ENCODE data around the gene TSEN15.

The TSEN15 gene

DNA sequence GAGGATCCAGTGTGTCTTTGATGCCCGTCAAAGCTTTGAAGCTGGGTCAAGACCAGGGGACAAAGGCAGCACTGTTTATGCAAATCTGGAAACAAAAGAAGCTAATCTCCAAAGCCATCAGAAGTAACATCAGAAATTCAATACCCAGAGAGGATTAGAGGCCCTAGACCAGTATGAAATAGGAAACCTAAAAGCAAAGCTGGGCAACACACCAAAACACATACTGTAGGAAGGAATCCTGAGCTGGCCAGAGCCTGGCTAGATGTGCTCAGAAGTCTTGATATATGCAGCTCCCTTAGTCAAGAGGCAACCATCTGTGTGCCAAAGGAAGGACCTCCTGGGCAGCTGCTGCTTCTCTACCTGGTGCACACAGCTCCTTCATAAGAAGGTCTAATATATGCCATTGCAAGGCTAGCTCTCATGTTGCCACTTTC lies 26.3 kb upstream of the TSEN15 start:
- Histone ChIP-seq H3K9me2 (replicated peaks; ENCODE audit: control insufficient read depth, low read length) (no peaks in the 10 kb centered on the region), H3K79me2 (ENCODE audit: control insufficient read depth, low read length) (no peaks in the 10 kb centered on the region), H3F3A (ENCODE audit: control insufficient read depth, insufficient read depth) (no peaks in the 10 kb centered on the region), H4K20me1 (ENCODE audit: control insufficient read depth, insufficient read depth, low read depth, low read length) (no peaks in the 10 kb centered on the region), H3K27ac (ENCODE audit: low read depth, low read length) (no peak overlapping the region), H3K27me3 (ENCODE audit: control insufficient read depth, low read length) (peaks cover 9% of the 10 kb centered on the region), H3K9me3 (ENCODE audit: control insufficient read depth, insufficient read depth, low read length) (no peaks in the 10 kb centered on the region), H3K4me3 (ENCODE audit: low read length) (no peak overlapping the region), H3K4me1 (ENCODE audit: control insufficient read depth, low read length) (no peaks in the 10 kb centered on the region), H3K4me2 (ENCODE audit: low read length) (no peak overlapping the region), H3K36me3 (ENCODE audit: control insufficient read depth, low read length) (no peaks in the 10 kb centered on the region)
- TF ChIP-seq, protein P1, sequence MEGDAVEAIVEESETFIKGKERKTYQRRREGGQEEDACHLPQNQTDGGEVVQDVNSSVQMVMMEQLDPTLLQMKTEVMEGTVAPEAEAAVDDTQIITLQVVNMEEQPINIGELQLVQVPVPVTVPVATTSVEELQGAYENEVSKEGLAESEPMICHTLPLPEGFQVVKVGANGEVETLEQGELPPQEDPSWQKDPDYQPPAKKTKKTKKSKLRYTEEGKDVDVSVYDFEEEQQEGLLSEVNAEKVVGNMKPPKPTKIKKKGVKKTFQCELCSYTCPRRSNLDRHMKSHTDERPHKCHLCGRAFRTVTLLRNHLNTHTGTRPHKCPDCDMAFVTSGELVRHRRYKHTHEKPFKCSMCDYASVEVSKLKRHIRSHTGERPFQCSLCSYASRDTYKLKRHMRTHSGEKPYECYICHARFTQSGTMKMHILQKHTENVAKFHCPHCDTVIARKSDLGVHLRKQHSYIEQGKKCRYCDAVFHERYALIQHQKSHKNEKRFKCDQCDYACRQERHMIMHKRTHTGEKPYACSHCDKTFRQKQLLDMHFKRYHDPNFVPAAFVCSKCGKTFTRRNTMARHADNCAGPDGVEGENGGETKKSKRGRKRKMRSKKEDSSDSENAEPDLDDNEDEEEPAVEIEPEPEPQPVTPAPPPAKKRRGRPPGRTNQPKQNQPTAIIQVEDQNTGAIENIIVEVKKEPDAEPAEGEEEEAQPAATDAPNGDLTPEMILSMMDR (IDR thresholded peaks at IDR 0.05; ENCODE audit: low read depth, low read length, poor library complexity, severe bottlenecking), result no peak
- TF ChIP-seq EZH2phosphoT487 (IDR thresholded peaks at IDR 0.05; ENCODE audit: borderline replicate concordance, low read length), result no peak

DNA sequence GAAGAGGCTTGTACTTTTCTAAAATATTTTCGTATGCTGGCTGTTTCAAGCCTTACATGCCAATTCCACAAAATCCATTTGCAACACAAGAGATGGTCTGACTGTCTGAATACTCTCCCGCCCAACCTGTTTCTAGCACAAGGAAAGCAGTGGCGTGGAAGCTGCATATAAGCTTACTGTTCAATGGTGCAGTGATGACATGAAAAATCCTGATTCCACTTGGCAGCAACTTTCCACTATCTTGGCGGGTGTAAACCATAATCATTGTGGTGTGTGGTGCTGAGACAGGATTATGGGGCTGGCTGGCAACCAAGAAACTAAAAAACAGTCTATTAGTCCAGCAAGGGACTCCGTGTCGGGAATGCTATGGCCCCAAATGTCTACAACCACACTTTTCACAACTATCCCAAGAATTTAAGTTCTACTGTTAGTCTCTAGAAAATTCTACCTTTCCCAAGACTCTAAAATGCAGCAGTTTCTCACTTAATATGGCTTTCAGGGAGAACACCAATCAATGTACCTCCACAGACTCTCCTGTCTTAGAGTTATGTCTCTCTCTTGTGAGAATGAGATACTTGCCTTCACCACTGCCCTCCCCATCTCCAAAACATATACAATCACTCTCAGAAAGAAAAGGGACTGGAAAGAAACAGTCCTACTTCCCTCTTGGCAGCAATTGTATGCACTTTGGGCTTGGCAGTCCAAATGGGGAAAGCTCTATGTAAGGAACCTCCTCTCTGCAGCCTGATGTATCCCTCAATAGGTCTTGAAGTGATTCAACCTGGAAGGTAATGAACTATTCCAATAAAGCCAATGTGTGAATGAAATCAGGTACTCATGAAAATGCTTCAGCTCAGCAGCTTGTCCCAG lies 23.5 kb upstream of the TSEN15 start:
- no peaks in the 10 kb centered on the region for H3F3A ChIP-seq (ENCODE audit: control insufficient read depth, insufficient read depth)
- no peaks in the 10 kb centered on the region for H3K4me1 ChIP-seq (ENCODE audit: control insufficient read depth, low read length)
- no peaks in the 10 kb centered on the region for H3K9me2 ChIP-seq (replicated peaks; ENCODE audit: control insufficient read depth, low read length)
- H3K79me2 ChIP-seq (ENCODE audit: control insufficient read depth, low read length), result no peaks in the 10 kb centered on the region
- H4K20me1 ChIP-seq (ENCODE audit: control insufficient read depth, insufficient read depth, low read depth, low read length), result no peaks in the 10 kb centered on the region
- H3K4me3 ChIP-seq (ENCODE audit: low read length), result no peak overlapping the region
- H3K9me3 ChIP-seq (ENCODE audit: control insufficient read depth, insufficient read depth, low read length), result no peaks in the 10 kb centered on the region
- TF ChIP-seq EZH2phosphoT487 (IDR thresholded peaks at IDR 0.05; ENCODE audit: borderline replicate concordance, low read length), result no peak
- TF ChIP-seq, protein P1 (IDR thresholded peaks at IDR 0.05; ENCODE audit: low read depth, low read length, poor library complexity, severe bottlenecking), result no peak
- peaks cover 15% of the 10 kb centered on the region; the same call in 1 of the 2 replicates for H3K27me3 ChIP-seq (ENCODE audit: control insufficient read depth, low read length)
- H3K36me3 ChIP-seq (ENCODE audit: control insufficient read depth, low read length), result no peaks in the 10 kb centered on the region
- no peak overlapping the region for H3K27ac ChIP-seq (ENCODE audit: low read depth, low read length)
- H3K4me2 ChIP-seq (ENCODE audit: low read length), result no peak overlapping the region

DNA sequence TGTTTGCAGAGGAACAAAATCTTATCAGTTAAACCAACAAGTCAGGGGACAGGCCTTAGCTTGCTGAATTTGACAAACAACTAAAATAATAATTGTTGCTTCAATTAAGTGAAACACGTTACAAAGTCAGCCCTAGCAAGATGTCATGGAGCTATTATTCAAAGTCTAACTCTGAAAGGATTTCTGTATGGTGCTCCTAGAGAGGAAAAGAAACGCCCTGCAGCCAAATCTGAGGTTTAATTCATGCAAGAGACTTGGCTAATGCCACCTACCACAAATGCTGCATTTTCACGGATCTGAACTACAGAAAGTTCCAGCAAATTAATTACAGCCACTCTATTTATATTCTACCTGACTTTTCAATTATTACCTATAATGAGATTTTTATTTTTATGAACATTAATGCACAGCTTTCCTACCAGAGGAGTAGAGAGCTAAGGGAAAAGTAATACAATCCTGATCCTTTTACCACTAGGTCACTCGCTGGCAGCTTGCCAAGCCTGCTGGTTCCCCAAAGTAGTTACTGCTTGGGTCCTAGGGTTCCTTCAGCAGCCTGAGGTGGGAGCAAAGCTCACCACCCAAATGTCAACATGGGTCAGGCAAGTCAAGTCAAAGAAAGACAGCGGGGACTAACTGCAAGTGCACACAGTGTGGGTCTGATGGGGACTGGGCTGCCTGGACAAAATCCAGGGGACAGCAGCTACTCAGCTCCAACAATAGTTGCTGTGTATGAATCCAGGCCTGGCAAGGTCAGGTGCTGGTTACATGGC lies 22.5 kb upstream of the TSEN15 start:
- H4K20me1 ChIP-seq (ENCODE audit: control insufficient read depth, insufficient read depth, low read depth, low read length), result no peaks in the 10 kb centered on the region
- H3K9me2 ChIP-seq (replicated peaks; ENCODE audit: control insufficient read depth, low read length), result no peaks in the 10 kb centered on the region
- no peaks in the 10 kb centered on the region for H3K9me3 ChIP-seq (ENCODE audit: control insufficient read depth, insufficient read depth, low read length)
- H3K27ac ChIP-seq (ENCODE audit: low read depth, low read length), result no peak overlapping the region
- no peak overlapping the region for H3K4me2 ChIP-seq (ENCODE audit: low read length)
- no peaks in the 10 kb centered on the region for H3K4me1 ChIP-seq (ENCODE audit: control insufficient read depth, low read length)
- no peaks in the 10 kb centered on the region for H3K79me2 ChIP-seq (ENCODE audit: control insufficient read depth, low read length)
- no peaks in the 10 kb centered on the region for H3F3A ChIP-seq (ENCODE audit: control insufficient read depth, insufficient read depth)
- H3K36me3 ChIP-seq (ENCODE audit: control insufficient read depth, low read length), result no peaks in the 10 kb centered on the region
- TF ChIP-seq, protein P1 (IDR thresholded peaks at IDR 0.05; ENCODE audit: low read depth, low read length, poor library complexity, severe bottlenecking), result no peak
- TF ChIP-seq EZH2phosphoT487 (IDR thresholded peaks at IDR 0.05; ENCODE audit: borderline replicate concordance, low read length), result no peak
- peaks cover 21% of the 10 kb centered on the region; the same call in 1 of the 2 replicates for H3K27me3 ChIP-seq (ENCODE audit: control insufficient read depth, low read length)
- no peak overlapping the region for H3K4me3 ChIP-seq (ENCODE audit: low read length)
